CD14-positive monocyte (primary cell): ENCODE data around the gene RNF220. TPM values are rescaled to one million over a fixed set of nuclear protein-coding genes. Genes with fewer than 3 reads are reported as not detected.

Source experiments
- DNase-seq, 3 donors: peaks; one replicate each; pipeline ENCODE4 v3.0.0-alpha.2; 2011 to 2022
- H2AFZ ChIP-seq: 2 replicates; pipeline ENCODE4 v1.6.0; 2012; ENCODE audit warnings: mild to moderate bottlenecking, low read depth, low read length, inconsistent platforms; ENCODE audit not compliant: insufficient read depth, poor library complexity, severe bottlenecking
- H3K27ac ChIP-seq, 2 donors: 1 replicate in 1 of 2; 2 replicates in 1 of 2; pipeline ENCODE4 v1.5.1; 2012 to 2013; ENCODE audit warnings: low read length in 2 of 2, control low read depth in 1 of 2, inconsistent platforms in 1 of 2, low read depth in 1 of 2, mild to moderate bottlenecking in 1 of 2
- H3K27me3 ChIP-seq, 2 donors: one replicate each; pipeline versions ENCODE4 v1.6.0 to v1.6.1; 2011 to 2013; ENCODE audit warnings: low read length in 2 of 2; ENCODE audit not compliant: control insufficient read depth in 2 of 2, insufficient read depth in 2 of 2
- H3K36me3 ChIP-seq, 2 donors: replicated peaks in 1 of 2; 1 replicate in 1 of 2; 2 replicates in 1 of 2; pipeline versions ENCODE4 v1.5.1 to v1.6.1; 2012 to 2013; ENCODE audit warnings: low read length in 2 of 2, control low read depth in 1 of 2, inconsistent platforms in 1 of 2, mild to moderate bottlenecking in 1 of 2; ENCODE audit not compliant: insufficient read depth in 2 of 2, control insufficient read depth in 1 of 2
- H3K4me1 ChIP-seq, 2 donors: 1 replicate in 1 of 2; 2 replicates in 1 of 2; pipeline versions ENCODE4 v1.5.1 to v1.6.1; 2012 to 2013; ENCODE audit warnings: low read length in 2 of 2, control low read depth in 1 of 2, inconsistent platforms in 1 of 2, mild to moderate bottlenecking in 1 of 2, moderate library complexity in 1 of 2; ENCODE audit not compliant: insufficient read depth in 2 of 2, control insufficient read depth in 1 of 2
- H3K4me2 ChIP-seq: replicated peaks from 2 replicates; pipeline ENCODE3; 2012; ENCODE audit warnings: low read length, moderate library complexity, mild to moderate bottlenecking; ENCODE audit not compliant: poor library complexity, severe bottlenecking; ENCODE audit errors: extremely low read depth
- H3K4me3 ChIP-seq, 3 experiments: fragments of 200-600 bp in 1 of 3; sonication (generic) in 1 of 3; replicated peaks in 1 of 3; 1 replicate in 2 of 3; 2 replicates in 1 of 3; pipeline ENCODE4 v1.5.1; 2011 to 2013; ENCODE audit warnings: low read length in 3 of 3, mild to moderate bottlenecking in 3 of 3, control low read depth in 2 of 3, low read depth in 2 of 3, inconsistent platforms in 1 of 3, moderate library complexity in 1 of 3
- H3K79me2 ChIP-seq: 2 replicates; pipeline ENCODE4 v1.6.0; 2012; ENCODE audit warnings: mild to moderate bottlenecking, control low read depth, inconsistent platforms, low read length, moderate library complexity; ENCODE audit not compliant: insufficient read depth
- H3K9ac ChIP-seq: 2 replicates; pipeline ENCODE4 v1.6.0; 2017; ENCODE audit warnings: low read length, mild to moderate bottlenecking; ENCODE audit not compliant: insufficient read depth, poor library complexity, severe bottlenecking
- H3K9me3 ChIP-seq, 2 donors: replicated peaks in 1 of 2; 1 replicate in 1 of 2; 2 replicates in 1 of 2; pipeline versions ENCODE4 v1.5.1 to v1.6.1; 2012 to 2013; ENCODE audit warnings: low read length in 2 of 2, control low read depth in 1 of 2; ENCODE audit not compliant: control insufficient read depth in 1 of 2, insufficient read depth in 1 of 2
- H4K20me1 ChIP-seq: 2 replicates; pipeline ENCODE4 v1.6.0; 2012; ENCODE audit warnings: mild to moderate bottlenecking, low read length, control low read depth, moderate library complexity; ENCODE audit not compliant: insufficient read depth
- H3K27ac Mint-ChIP-seq, 7 donors: one replicate each; pipeline ENCODE4 v1.8.0; 2020; ENCODE audit warnings: mild to moderate bottlenecking in 7 of 7, mixed read lengths in 7 of 7, moderate library complexity in 6 of 7, inconsistent platforms in 2 of 7
- H3K27me3 Mint-ChIP-seq, 3 donors: one replicate each; pipeline ENCODE4 v1.8.0; 2021 to 2022; ENCODE audit warnings: low read depth in 3 of 3, mild to moderate bottlenecking in 3 of 3, mixed read lengths in 3 of 3, moderate library complexity in 3 of 3, inconsistent platforms in 1 of 3
- H3K36me3 Mint-ChIP-seq, 2 donors: one replicate each; pipeline ENCODE4 v1.8.0; 2020; ENCODE audit warnings: mixed read lengths in 2 of 2, inconsistent platforms in 1 of 2, mild to moderate bottlenecking in 1 of 2
- H3K4me1 Mint-ChIP-seq: one replicate; pipeline ENCODE4 v1.8.0; 2020; ENCODE audit warnings: mild to moderate bottlenecking, mixed read lengths
- H3K4me3 Mint-ChIP-seq, 2 donors: one replicate each; pipeline ENCODE4 v1.8.0; 2020; ENCODE audit warnings: mild to moderate bottlenecking in 2 of 2, mixed read lengths in 2 of 2, moderate library complexity in 1 of 2
- H3K9me3 Mint-ChIP-seq, 7 donors: one replicate each; pipeline ENCODE4 v1.8.0; 2020 to 2022; ENCODE audit warnings: mixed read lengths in 7 of 7, mild to moderate bottlenecking in 6 of 7, moderate library complexity in 6 of 7, inconsistent platforms in 2 of 7
- WGBS: methylation state at CpG from one replicate; pipeline ENCODE4 v1.1.5; 2013; ENCODE audit warnings: missing lambda C conversion rate; ENCODE audit not compliant: insufficient coverage; 5-methylcytosine and 5-hydroxymethylcytosine counted together
- intact Hi-C, 2 donors: fragments of 100-400 bp; cut with micrococcal nuclease; formaldehyde crosslinking; loops; one replicate each; pipeline versions ENCODE4 v1.15.0 to v1.15.1; 2023
- polyA plus RNA-seq, 3 donors: library from polyadenylated mRNA; depleted of rRNA in 1 of 3; unstranded in 2 of 3; stranded (reverse) in 1 of 3; fragments of 300-500 nt in 2 of 3; fragments of >200 nt in 1 of 3; fragmentation: Illumina TruSeq in 2 of 3; gene quantifications; 1 replicate in 2 of 3; 2 replicates in 1 of 3; pipeline ENCODE4 v1.2.3, GENCODE V29; 2012 to 2021
- TF ChIP-seq, protein P1 (sequence below): fragments of 200-600 bp; IDR thresholded peaks from one replicate; pipeline ENCODE4 v1.8.0; 2022; ENCODE audit warnings: antibody characterized with exemption, mild to moderate bottlenecking

RNF220 gene
- polyA plus RNA-seq, 3 donors = 39.4 to 133 (median 49.4) TPM

DNA sequence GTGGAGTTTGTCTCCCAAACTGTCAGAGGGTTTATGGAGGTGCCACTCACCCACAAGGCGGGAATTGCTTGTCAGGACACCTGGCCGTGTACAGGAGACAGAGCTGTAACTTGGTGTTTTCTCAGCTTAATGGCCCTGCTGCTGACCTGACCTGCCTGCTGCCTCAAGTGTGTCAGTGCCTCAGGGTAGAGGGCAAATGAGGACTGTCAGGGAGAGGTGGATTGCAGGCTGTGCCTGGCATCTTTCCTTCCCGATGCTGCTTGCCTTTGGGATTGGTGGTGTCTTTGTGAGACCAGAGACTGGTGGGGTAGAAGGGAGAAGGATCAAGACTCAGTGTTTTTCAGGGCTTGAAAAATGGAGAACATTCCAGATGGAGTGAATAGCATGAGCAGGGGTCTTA, 237.9 kb downstream of the RNF220 start:
- TF ChIP-seq, protein P1, sequence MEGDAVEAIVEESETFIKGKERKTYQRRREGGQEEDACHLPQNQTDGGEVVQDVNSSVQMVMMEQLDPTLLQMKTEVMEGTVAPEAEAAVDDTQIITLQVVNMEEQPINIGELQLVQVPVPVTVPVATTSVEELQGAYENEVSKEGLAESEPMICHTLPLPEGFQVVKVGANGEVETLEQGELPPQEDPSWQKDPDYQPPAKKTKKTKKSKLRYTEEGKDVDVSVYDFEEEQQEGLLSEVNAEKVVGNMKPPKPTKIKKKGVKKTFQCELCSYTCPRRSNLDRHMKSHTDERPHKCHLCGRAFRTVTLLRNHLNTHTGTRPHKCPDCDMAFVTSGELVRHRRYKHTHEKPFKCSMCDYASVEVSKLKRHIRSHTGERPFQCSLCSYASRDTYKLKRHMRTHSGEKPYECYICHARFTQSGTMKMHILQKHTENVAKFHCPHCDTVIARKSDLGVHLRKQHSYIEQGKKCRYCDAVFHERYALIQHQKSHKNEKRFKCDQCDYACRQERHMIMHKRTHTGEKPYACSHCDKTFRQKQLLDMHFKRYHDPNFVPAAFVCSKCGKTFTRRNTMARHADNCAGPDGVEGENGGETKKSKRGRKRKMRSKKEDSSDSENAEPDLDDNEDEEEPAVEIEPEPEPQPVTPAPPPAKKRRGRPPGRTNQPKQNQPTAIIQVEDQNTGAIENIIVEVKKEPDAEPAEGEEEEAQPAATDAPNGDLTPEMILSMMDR = no peak
- no peaks in the 10 kb centered on the region for H3K4me1 ChIP-seq
- Mint-ChIP-seq H3K36me3 (peaks cover 92 to 100% of the 10 kb centered on the region in 2 donors), H3K4me3 (no peak overlapping the region), H3K4me1 (peaks cover 1% of the 10 kb centered on the region), H3K9me3 (no peaks in the 10 kb centered on the region), H3K27ac (peak overlapping the region in 2 of 7 donors; percentile 1 to 74), H3K27me3 (no peaks in the 10 kb centered on the region)
- H3K27ac ChIP-seq = no peak overlapping the region
- intact Hi-C loops = no loop called here
- peaks cover 96 to 100% of the 10 kb centered on the region in 2 donors for H3K36me3 ChIP-seq
- H3K27me3 ChIP-seq = no peaks in the 10 kb centered on the region
- WGBS = 97% methylated on average over 3 of the region's 3 CpGs
- no peak overlapping the region for H3K4me3 ChIP-seq
- peaks cover 35% of the 10 kb centered on the region for H3K79me2 ChIP-seq
- no peak overlapping the region for H3K9ac ChIP-seq
- no peak overlapping the region for H3K4me2 ChIP-seq
- H2AFZ ChIP-seq = no peak overlapping the region
- H3K9me3 ChIP-seq = no peaks in the 10 kb centered on the region
- no peak for DNase-seq
- H4K20me1 ChIP-seq = peaks cover 97% of the 10 kb centered on the region

DNA sequence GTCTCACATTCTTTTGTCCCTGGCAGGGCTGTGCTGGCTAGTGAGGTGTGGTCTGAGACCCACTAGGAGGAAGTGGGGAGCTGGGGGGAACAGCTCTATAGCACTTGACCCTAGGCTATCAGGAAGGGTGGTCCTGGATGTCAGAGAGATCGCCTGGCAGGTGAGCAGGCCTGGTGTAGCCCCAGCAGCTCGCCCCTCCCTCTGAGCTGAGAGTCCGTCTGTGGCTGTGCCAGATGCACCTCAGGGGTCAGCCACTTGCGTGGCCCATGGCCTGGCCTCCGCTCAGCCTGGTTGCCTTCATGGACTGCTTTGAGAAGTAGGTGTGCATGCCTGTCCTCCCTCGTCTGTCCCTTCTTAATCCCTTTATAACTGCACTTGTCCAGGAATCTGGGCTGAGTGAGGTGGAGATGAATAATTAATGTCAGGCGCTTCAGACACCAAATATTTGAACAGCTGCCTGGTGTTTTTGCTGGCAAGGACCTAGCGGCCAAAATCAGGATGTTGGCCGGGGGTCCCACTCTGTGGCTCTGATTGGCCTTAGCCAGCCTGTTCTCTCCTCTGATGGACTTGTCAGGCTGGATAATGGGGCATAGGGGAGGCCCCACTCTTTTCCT, 238.8 kb downstream of the RNF220 start:
- 96% methylated on average over 4 of the region's 9 CpGs for WGBS
- Histone ChIP-seq H2AFZ (no peak overlapping the region), H3K4me2 (no peak overlapping the region), H3K27ac (no peak overlapping the region), H3K4me3 (no peak overlapping the region), H3K36me3 (peaks cover 96 to 100% of the 10 kb centered on the region in 2 donors), H3K9ac (no peak overlapping the region), H3K79me2 (peaks cover 35% of the 10 kb centered on the region), H3K4me1 (no peaks in the 10 kb centered on the region), H3K27me3 (no peaks in the 10 kb centered on the region), H3K9me3 (no peaks in the 10 kb centered on the region), H4K20me1 (peaks cover 97% of the 10 kb centered on the region)
- H3K36me3 Mint-ChIP-seq = peaks cover 93 to 100% of the 10 kb centered on the region in 2 donors
- peaks cover 1% of the 10 kb centered on the region for H3K4me1 Mint-ChIP-seq
- H3K9me3 Mint-ChIP-seq = no peaks in the 10 kb centered on the region
- intact Hi-C loops = no loop called here
- no peak overlapping the region for H3K4me3 Mint-ChIP-seq
- DNase-seq = no peak
- no peak overlapping the region for H3K27ac Mint-ChIP-seq
- no peaks in the 10 kb centered on the region for H3K27me3 Mint-ChIP-seq
- TF ChIP-seq, protein P1 = no peak
